ENCODE data around the gene CAMK1D. TPM values are rescaled to one million over a fixed set of nuclear protein-coding genes. Genes with fewer than 3 reads are reported as not detected.

Gene CAMK1D
- total RNA-seq, 1 experiment from 2014 or later: 6.3 TPM

DNA sequence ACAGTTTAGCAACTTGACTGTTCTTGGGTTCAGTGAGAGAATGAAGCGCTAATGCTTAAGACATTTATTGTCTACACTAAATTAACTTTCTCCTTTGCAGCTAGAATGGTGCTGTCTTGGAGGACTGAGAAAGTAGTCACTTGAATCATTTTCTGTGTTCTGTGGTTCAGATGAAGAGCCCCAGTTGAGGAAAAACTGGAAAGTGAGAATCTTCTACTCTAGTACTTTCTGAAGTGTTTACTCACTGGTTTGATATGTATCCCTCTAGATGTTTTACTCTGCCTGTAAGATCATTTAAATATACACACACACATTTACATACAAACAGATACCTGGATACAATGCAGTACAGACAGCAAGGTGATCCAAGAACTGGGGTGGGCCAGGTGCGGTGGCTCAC lies 308.1 kb downstream of the CAMK1D start:
- no peaks in the 10 kb centered on the region for H3K23me2 ChIP-seq (ENCODE audit: insufficient read length, low read depth, low read length, poor library complexity, severe bottlenecking)
- no peaks in the 10 kb centered on the region for H3K79me2 ChIP-seq (ENCODE audit: insufficient read depth, low read length)

More for the DNA sequence above, 308.1 kb downstream of the CAMK1D start:
- no peaks in the 10 kb centered on the region; a peak in 1 of 7 replicates for H3K36me3 Mint-ChIP-seq (ENCODE audit: insufficient read depth in 1 of 3, low read depth in 3 of 3)
- no peak overlapping the region for H3K4ac ChIP-seq (ENCODE audit: low read depth, low read length)
- H3K4me1 Mint-ChIP-seq: no peaks in the 10 kb centered on the region
- no peak for DNase-seq
- H3T11ph ChIP-seq (ENCODE audit: low read length): no peak overlapping the region
- H3K27ac ChIP-seq (ENCODE audit: insufficient read length, low read depth, low read length): no peak overlapping the region
- no CpG with 5 or more reads among the region's 2 CpGs for WGBS (ENCODE audit: extremely low coverage, insufficient read length, low lambda C conversion rate)
- no peaks in the 10 kb centered on the region for H3K27me3 ChIP-seq (ENCODE audit: insufficient read depth, low read length)
- TF ChIP-seq, protein P1, sequence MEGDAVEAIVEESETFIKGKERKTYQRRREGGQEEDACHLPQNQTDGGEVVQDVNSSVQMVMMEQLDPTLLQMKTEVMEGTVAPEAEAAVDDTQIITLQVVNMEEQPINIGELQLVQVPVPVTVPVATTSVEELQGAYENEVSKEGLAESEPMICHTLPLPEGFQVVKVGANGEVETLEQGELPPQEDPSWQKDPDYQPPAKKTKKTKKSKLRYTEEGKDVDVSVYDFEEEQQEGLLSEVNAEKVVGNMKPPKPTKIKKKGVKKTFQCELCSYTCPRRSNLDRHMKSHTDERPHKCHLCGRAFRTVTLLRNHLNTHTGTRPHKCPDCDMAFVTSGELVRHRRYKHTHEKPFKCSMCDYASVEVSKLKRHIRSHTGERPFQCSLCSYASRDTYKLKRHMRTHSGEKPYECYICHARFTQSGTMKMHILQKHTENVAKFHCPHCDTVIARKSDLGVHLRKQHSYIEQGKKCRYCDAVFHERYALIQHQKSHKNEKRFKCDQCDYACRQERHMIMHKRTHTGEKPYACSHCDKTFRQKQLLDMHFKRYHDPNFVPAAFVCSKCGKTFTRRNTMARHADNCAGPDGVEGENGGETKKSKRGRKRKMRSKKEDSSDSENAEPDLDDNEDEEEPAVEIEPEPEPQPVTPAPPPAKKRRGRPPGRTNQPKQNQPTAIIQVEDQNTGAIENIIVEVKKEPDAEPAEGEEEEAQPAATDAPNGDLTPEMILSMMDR (conservative IDR thresholded peaks at IDR 0.05): no peak
- H2BK20ac ChIP-seq (ENCODE audit: low read depth, low read length, poor library complexity, severe bottlenecking): no peak overlapping the region
- no peaks in the 10 kb centered on the region for H3K27me3 Mint-ChIP-seq (ENCODE audit: low read depth)
- H3K4me2 ChIP-seq (ENCODE audit: insufficient read depth, insufficient read length, low read length): no peak overlapping the region
- H2AFZ ChIP-seq (ENCODE audit: low read length): no peak overlapping the region
- no peak overlapping the region for H2BK12ac ChIP-seq (ENCODE audit: insufficient read length, low read depth, low read length)
- no peaks in the 10 kb centered on the region; a peak in 1 of 5 replicates for H3K9me3 Mint-ChIP-seq
- H3K18ac ChIP-seq (ENCODE audit: insufficient read length, low read depth, low read length): no peak overlapping the region
- H4K20me1 ChIP-seq (ENCODE audit: control insufficient read depth, insufficient read depth, insufficient read length): no peaks in the 10 kb centered on the region
- H4K5ac ChIP-seq (ENCODE audit: insufficient read length, low read depth, low read length): no peak overlapping the region
- H3K4me3 Mint-ChIP-seq: no peak overlapping the region
- H4K91ac ChIP-seq (ENCODE audit: insufficient read length, low read depth, low read length): no peak overlapping the region
- H2BK15ac ChIP-seq (ENCODE audit: low read depth, low read length): no peak overlapping the region
- H2BK120ac ChIP-seq (ENCODE audit: low read depth, low read length, poor library complexity, severe bottlenecking): no peak overlapping the region
- no peak overlapping the region for H3K27ac Mint-ChIP-seq
- H3K9ac ChIP-seq (ENCODE audit: extremely low read depth, insufficient read length, low read length): no peak overlapping the region
- H2AK5ac ChIP-seq (ENCODE audit: insufficient read length, low read length): no peak overlapping the region
- H4K8ac ChIP-seq (replicated peaks; ENCODE audit: insufficient read length, low read depth, low read length): no peak overlapping the region
- no peaks in the 10 kb centered on the region for H3K9me3 ChIP-seq (ENCODE audit: control insufficient read depth, low read depth, low read length)
- H2BK5ac ChIP-seq (ENCODE audit: insufficient read length, low read length): no peak overlapping the region
- H3K4me1 ChIP-seq (ENCODE audit: insufficient read depth, low read length): no peaks in the 10 kb centered on the region
- no peak overlapping the region for H3K23ac ChIP-seq (ENCODE audit: insufficient read length, low read depth, low read length)
- no peaks in the 10 kb centered on the region for H3K79me1 ChIP-seq (ENCODE audit: insufficient read depth, low read depth, low read length, poor library complexity, severe bottlenecking)
- no peak overlapping the region for H3K56ac ChIP-seq (ENCODE audit: insufficient read length, low read depth, low read length)
- H3K14ac ChIP-seq (ENCODE audit: insufficient read depth, low read length): no peak overlapping the region

Data from H9 (cell line).